RWPE1 (cell line): ENCODE results near the gene P2RY2.
"Not testable (repeated sequence)": the region's sequence is repeated elsewhere in the genome, so short reads cannot be mapped to it uniquely, and the experiment has no call there.

Experiments used
- CTCF ChIA-PET: fragments of 350-600 bp; sonication (Branson Sonifier 250); formaldehyde crosslinking; extraction: SDS; loops from one replicate; lab custom pipeline; 2021; lab: Yijun Ruan, JAX
- POLR2A ChIA-PET: fragments of 400-600 bp; formaldehyde crosslinking; extraction: SDS; loops from one replicate; lab custom pipeline; 2020; ENCODE audit warnings: antibody characterized with exemption; ENCODE audit not compliant: low non-redundant PET; lab: Yijun Ruan, JAX
- DNase-seq: peaks from one replicate; pipeline ENCODE4 v3.0.0; 2012; ENCODE audit warnings: low spot score
- H3K27ac ChIP-seq: fragments of 450-650 bp; 2 replicates; pipeline ENCODE4 v1.5.1; 2017
- TF ChIP-seq, protein P1 (sequence below): fragments of 450-650 bp; conservative IDR thresholded peaks from 2 replicates; pipeline ENCODE4 v1.5.1; 2017; ENCODE audit warnings: low read depth, mild to moderate bottlenecking

P2RY2 gene

DNA sequence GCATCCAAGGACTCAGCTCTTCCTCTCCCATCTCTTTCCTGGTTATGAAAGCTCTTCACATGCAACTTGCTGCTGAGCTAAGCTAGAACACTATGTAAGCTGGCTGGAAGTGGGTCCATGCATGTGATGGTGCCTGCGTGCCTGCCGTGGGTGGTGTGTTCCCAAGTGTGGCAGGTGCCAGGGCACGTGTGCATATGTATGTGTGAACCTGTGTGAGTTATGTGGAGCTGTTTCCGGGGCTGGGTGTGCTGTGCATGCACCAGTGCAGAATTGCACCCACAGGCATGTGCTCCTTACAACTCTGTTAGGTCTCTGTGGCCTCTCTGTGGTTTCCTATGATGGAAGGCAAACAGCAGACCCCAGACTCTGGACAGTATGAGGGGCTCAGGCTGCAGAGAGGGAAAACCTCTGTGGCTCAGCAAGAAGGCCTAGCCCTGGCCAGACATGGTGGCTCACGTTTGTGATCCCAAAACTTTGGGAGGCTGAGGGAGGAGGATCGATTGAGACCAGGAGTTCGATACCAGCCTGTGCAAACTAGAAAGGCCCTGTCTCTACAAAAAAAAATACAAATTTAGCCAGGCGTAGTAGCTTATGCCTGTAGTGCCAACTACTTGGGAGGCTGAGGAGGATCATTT is 49.9 kb downstream of the P2RY2 start:
- TF ChIP-seq, protein P1, sequence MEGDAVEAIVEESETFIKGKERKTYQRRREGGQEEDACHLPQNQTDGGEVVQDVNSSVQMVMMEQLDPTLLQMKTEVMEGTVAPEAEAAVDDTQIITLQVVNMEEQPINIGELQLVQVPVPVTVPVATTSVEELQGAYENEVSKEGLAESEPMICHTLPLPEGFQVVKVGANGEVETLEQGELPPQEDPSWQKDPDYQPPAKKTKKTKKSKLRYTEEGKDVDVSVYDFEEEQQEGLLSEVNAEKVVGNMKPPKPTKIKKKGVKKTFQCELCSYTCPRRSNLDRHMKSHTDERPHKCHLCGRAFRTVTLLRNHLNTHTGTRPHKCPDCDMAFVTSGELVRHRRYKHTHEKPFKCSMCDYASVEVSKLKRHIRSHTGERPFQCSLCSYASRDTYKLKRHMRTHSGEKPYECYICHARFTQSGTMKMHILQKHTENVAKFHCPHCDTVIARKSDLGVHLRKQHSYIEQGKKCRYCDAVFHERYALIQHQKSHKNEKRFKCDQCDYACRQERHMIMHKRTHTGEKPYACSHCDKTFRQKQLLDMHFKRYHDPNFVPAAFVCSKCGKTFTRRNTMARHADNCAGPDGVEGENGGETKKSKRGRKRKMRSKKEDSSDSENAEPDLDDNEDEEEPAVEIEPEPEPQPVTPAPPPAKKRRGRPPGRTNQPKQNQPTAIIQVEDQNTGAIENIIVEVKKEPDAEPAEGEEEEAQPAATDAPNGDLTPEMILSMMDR: no peak
- no peak overlapping the region for H3K27ac ChIP-seq
- DNase-seq: no peak
- POLR2A ChIA-PET: no interaction called here
- CTCF ChIA-PET: interaction anchor here (0.6 to 1.4 kb wide), 3 partner anchors 22 to 1139 kb away, joined by 3 to 4 read pairs (median 3); no protein-coding TSS in a partner anchor

DNA sequence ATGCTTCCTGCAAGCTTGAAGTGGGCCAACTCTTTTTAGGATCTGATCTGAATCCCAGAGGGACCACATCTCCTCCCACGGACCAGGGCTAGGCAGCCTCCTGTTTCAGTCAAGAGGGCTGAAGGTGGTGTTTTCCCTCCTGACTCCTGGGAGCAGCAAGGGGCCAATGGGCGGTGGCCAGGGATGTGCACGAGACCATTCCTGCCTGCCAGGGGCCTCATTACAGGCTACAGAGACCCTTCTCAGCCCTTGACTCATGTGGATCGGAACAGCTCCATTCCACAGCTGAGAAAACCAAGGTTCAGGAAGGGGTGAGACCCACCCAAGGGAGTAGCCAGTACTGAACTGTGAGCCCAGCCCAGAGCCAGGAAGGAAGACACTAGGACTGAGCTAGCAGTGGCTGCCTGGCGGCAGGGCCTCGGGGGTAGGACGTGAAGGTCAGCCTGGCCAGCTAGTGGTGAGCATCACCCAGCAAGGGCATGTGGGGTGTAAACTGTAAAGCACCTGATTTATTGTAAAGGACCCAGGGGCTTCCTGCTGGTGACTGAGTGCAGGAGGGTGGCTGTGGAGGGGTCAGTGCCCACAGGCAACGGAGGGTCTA is 50.7 kb downstream of the P2RY2 start:
- TF ChIP-seq, protein P1: no peak
- no peak for DNase-seq
- no peak overlapping the region for H3K27ac ChIP-seq
- POLR2A ChIA-PET: no interaction called here
- CTCF ChIA-PET: interaction anchor here (1.2 to 1.4 kb wide), 2 partner anchors 21 to 543 kb away, joined by 3 to 4 read pairs; no protein-coding TSS in a partner anchor

DNA sequence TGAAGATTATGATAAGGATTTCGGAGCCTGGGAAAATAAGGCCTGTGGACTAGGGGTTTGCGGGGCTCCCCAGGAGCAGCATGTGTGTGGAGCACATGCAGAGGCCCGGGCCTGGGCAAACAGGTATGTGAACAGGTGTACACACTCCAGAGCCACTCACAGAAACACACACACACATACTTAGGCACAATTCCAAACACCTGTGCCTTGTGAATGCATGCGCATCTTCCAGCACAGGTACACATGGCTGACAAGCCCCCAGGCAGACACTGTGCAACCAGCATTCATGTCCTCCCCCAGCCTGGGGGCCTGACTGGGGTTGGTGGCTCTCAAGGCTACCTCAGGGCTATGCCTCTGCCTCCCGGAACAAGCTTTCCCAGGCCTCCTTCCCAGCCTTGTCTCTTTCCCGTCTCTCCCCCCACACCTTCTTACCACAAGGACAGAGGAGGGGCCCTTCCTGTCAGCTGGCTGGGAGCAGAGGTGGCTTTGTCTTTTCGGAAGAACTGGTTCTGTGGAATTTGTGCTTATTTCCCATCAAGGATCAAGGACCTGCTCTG is 51.5 kb downstream of the P2RY2 start:
- H3K27ac ChIP-seq: no peak overlapping the region
- TF ChIP-seq, protein P1: no peak
- DNase-seq: no peak
- ChIA-PET CTCF (interaction anchor here (0.6 to 0.7 kb wide), 2 partner anchors 90 to 106 kb away, joined by 3 to 4 read pairs; no protein-coding TSS in a partner anchor), POLR2A (no interaction called here)

DNA sequence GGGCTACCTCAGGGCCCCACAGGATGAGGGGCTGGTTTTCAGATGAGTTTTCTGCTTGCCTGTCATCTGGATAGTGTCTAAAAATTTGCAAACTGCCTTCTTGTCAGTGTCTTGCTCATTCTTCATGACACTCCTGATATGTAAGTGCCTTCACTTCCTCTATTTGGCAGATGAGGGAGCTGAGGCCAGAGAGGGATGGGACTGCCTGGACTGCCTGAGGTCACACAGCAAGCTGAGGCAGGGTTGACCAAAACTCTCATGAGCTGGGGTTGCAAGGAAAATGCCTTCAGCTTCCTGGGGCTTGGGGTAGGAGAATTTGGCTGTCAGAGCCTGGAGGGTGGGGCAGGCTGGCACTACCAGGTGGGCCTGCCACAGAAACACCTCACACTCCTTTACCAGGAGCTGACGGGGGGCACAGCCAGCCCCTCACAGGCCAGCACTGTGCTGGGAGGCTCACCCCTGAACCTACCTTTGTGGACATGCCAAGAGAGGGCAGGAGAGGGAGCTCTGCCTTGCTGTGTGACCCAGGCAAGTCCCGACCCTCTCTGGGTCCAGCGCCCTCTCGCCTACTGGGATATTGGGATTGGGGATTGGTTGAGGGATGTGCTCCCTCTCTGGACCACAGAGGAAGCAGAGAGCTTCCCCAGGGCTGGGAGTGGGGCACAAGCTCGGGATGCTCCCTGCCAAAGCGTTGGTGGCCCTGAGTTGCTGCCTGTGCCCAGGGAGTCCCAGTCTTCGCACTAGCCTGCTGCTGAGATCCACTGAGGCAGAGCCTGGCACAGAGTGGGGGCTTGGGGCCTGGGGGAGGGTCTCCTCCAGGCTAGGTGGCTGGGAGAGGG is 52.2 kb downstream of the P2RY2 start:
- no peak for DNase-seq
- H3K27ac ChIP-seq: no peak overlapping the region
- CTCF ChIA-PET: interaction anchor here (0.6 to 0.7 kb wide), 2 partner anchors 89 to 105 kb away, joined by 3 to 4 read pairs; no protein-coding TSS in a partner anchor
- TF ChIP-seq, protein P1: no peak
- POLR2A ChIA-PET: interaction anchor here (0.5 kb wide), 1 partner anchor 30 kb away, joined by 4 read pairs; no protein-coding TSS in a partner anchor

DNA sequence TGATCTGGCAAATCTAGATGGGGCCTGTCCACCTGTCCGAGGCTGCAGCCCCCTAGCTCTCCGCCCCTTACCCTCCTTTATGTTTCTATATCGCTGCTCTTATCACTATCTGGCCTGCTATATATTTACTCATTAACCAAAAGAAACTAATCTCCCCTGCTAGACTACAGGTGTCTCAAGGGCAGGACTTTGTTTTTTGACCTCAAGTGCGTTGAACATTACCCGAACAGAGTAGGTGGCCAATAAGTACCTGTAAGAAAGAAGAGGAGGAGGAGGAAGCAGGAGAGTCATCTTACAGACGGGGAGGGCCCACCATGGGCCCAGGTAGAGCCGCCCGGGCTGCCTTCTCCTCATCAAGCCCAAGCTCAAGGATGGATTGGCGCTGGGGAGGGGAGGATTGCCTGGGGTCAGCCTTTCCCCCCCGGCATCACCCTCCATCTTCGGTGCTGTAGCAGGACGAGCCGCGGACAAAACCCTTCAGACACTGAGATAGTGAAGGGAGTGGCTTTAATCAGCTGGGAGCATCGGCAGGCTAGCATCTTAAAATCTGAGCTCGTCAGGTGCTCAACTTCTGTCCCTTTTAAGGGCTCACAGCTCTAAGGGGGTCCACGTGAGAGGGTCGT is 52.9 kb downstream of the P2RY2 start:
- TF ChIP-seq, protein P1: no peak
- no peak overlapping the region for H3K27ac ChIP-seq
- CTCF ChIA-PET: no interaction called here
- no peak for DNase-seq
- POLR2A ChIA-PET: interaction anchor here (0.5 kb wide), 1 partner anchor 29 kb away, joined by 4 read pairs; no protein-coding TSS in a partner anchor

DNA sequence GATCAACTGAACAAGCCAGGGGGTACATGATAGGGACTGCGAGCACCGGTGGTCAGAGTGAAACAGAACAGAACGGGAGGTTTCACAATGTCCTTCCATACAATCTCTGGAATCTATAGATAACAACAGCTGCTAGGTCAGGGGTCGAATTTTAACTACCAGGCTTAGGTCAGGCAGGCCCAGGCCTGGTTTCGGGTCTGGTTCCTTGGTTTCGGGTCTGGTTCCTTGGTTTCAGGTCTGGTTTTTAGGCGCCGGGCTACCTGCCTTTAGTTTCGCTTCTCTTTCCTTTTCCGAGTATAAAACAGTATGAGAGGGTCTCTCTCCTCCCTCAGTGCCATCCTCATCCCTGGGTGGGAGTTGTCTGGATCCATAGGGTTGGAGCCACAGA is 53.4 kb downstream of the P2RY2 start:
- H3K27ac ChIP-seq, CTCF ChIA-PET, DNase-seq, POLR2A ChIA-PET: not testable (repeated sequence)
